Neural cell (in vitro differentiated cells): ENCODE measurements around the gene NRCAM. TPM values are rescaled to one million over a fixed set of nuclear protein-coding genes. Genes with fewer than 3 reads are reported as not detected.
"Not testable (repeated sequence)": the region's sequence is repeated elsewhere in the genome, so short reads cannot be mapped to it uniquely, and the experiment has no call there.

Experiments used
- H2AFZ ChIP-seq: fragments of 200-600, 300-800 bp; sonication (generic), shearing (Covaris generic); 2 replicates; pipeline ENCODE4 v1.6.0; 2014; ENCODE audit warnings: low read depth, mild to moderate bottlenecking, antibody characterized with exemption, low read length, moderate library complexity
- H3F3A ChIP-seq: fragments of 200-600 bp; shearing (Covaris generic); 2 replicates; pipeline ENCODE4 v1.6.1; 2016; ENCODE audit warnings: mild to moderate bottlenecking, moderate library complexity, mixed read lengths, antibody characterized with exemption, low read length; ENCODE audit not compliant: insufficient read depth, poor library complexity, severe bottlenecking
- H3K27ac ChIP-seq: fragments of 200-600, 300-800 bp; sonication (generic), shearing (Covaris generic); 2 replicates; pipeline ENCODE4 v1.5.1; 2014; ENCODE audit warnings: mild to moderate bottlenecking, low read length, moderate library complexity
- H3K27me3 ChIP-seq: fragments of 300-800, 200-600 bp; sonication (generic), shearing (Covaris generic); 2 replicates; pipeline ENCODE4 v1.6.0; 2014; ENCODE audit warnings: mild to moderate bottlenecking, low read depth, low read length, moderate library complexity; ENCODE audit not compliant: insufficient read depth
- H3K36me3 ChIP-seq: fragments of 300-800, 200-600 bp; sonication (generic), shearing (Covaris generic); 2 replicates; pipeline ENCODE4 v1.5.1; 2014; ENCODE audit warnings: mild to moderate bottlenecking, antibody characterized with exemption, low read length, moderate library complexity; ENCODE audit not compliant: insufficient read depth
- H3K4me2 ChIP-seq: fragments of 300-800, 200-600 bp; sonication (generic), shearing (Covaris generic); 2 replicates; pipeline ENCODE4 v1.6.0; 2014; ENCODE audit warnings: mild to moderate bottlenecking, low read length
- H3K4me3 ChIP-seq: fragments of 300-800, 200-600 bp; sonication (generic), shearing (Covaris generic); 2 replicates; pipeline ENCODE4 v1.5.1; 2014; ENCODE audit warnings: mild to moderate bottlenecking, low read length, moderate library complexity
- H3K79me2 ChIP-seq: fragments of 200-600 bp; shearing (Covaris generic); replicated peaks from 2 replicates; pipeline ENCODE4 v1.6.0; 2014; ENCODE audit warnings: mild to moderate bottlenecking, low read length, moderate library complexity; ENCODE audit not compliant: insufficient read depth
- H3K9ac ChIP-seq: fragments of 300-800, 200-600 bp; sonication (generic), shearing (Covaris generic); 2 replicates; pipeline ENCODE4 v1.6.1; 2016; ENCODE audit warnings: mild to moderate bottlenecking, low read length, mixed read lengths
- H3K9me2 ChIP-seq: fragments of 200-600 bp; shearing (Covaris generic); 2 replicates; pipeline ENCODE4 v1.6.1; 2016; ENCODE audit warnings: mild to moderate bottlenecking, low read length, mixed read lengths; ENCODE audit not compliant: insufficient read depth
- H3K9me3 ChIP-seq: fragments of 200-600, 300-800 bp; sonication (generic), shearing (Covaris generic); 2 replicates; pipeline ENCODE4 v1.6.1; 2016; ENCODE audit warnings: mild to moderate bottlenecking, mixed run types, low read length, moderate library complexity, mixed read lengths
- H4K20me1 ChIP-seq: fragments of 200-600 bp; shearing (Covaris generic); 2 replicates; pipeline ENCODE4 v1.6.1; 2016; ENCODE audit warnings: mild to moderate bottlenecking, mixed run types; ENCODE audit not compliant: insufficient read depth
- EP300 ChIP-seq: fragments of 450-650 bp; conservative IDR thresholded peaks from 2 replicates; pipeline ENCODE4 v1.6.1; 2014; ENCODE audit warnings: antibody characterized with exemption, mild to moderate bottlenecking, moderate library complexity; ENCODE audit not compliant: poor library complexity, severe bottlenecking
- EZH2 ChIP-seq: fragments of 200-600, 300-800 bp; shearing (Covaris generic), sonication (generic); IDR thresholded peaks from 2 replicates; pipeline ENCODE4 v1.6.1; 2014; ENCODE audit warnings: antibody characterized with exemption, low read length, borderline replicate concordance, mild to moderate bottlenecking; ENCODE audit not compliant: insufficient read depth, poor library complexity, severe bottlenecking
- MXI1 ChIP-seq: fragments of 450-650 bp; conservative IDR thresholded peaks from 2 replicates; pipeline ENCODE4 v1.6.1; 2014; ENCODE audit warnings: antibody characterized with exemption, mild to moderate bottlenecking; ENCODE audit not compliant: poor library complexity, severe bottlenecking
- POLR2AphosphoS5 ChIP-seq: IDR thresholded peaks from 2 replicates; pipeline ENCODE4 v1.6.1; 2012
- RAD21 ChIP-seq: fragments of 450-650 bp; conservative IDR thresholded peaks from 2 replicates; pipeline ENCODE4 v1.6.1; 2014; ENCODE audit warnings: antibody characterized with exemption, mild to moderate bottlenecking, moderate library complexity
- REST ChIP-seq: IDR thresholded peaks from 2 replicates; pipeline ENCODE4 v1.6.1; 2012; ENCODE audit warnings: borderline replicate concordance
- SMC3 ChIP-seq: fragments of 450-650 bp; conservative IDR thresholded peaks from 2 replicates; pipeline ENCODE4 v1.6.1; 2014; ENCODE audit warnings: antibody characterized with exemption, mild to moderate bottlenecking, moderate library complexity; ENCODE audit not compliant: poor library complexity
- TAF1 ChIP-seq: IDR thresholded peaks from 2 replicates; pipeline ENCODE4 v1.6.1; 2012; ENCODE audit warnings: low read depth
- polyA plus RNA-seq: library from polyadenylated mRNA; depleted of rRNA; stranded (reverse); fragments of >200 nt; gene quantifications from 2 replicates; pipeline ENCODE4 v1.2.3, GENCODE V29; 2014
- TF ChIP-seq, protein P1 (sequence below): fragments of 450-650 bp; IDR thresholded peaks from 2 replicates; pipeline ENCODE4 v1.5.1; 2014; ENCODE audit warnings: antibody characterized with exemption, mild to moderate bottlenecking, moderate library complexity; ENCODE audit not compliant: poor library complexity, severe bottlenecking

The NRCAM gene
- polyA plus RNA-seq, 1 donor from 2014 or later = 90.9 TPM

DNA sequence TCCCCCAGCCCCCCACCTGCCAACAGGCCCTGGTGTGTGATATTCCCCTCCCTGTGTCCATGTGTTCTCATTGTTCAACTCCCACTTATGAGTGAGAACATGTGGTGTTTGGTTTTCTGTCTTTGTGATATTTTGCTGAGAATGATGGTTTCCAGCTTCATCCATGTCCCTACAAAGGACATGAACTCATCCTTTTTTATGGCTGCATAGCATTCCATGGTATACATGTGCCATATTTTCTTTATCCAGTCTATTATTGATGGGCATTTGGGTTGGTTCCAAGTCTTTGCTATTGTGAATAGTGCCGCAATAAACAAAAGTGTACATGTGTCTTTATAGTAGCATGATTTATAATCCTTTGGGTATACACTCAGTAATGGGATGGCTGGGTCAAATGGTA, 183.3 kb downstream of the NRCAM start:
- H3K79me2 ChIP-seq, H3F3A ChIP-seq, H3K4me2 ChIP-seq, H3K9ac ChIP-seq, H4K20me1 ChIP-seq, H3K27ac ChIP-seq, H3K4me3 ChIP-seq, H3K9me2 ChIP-seq, H3K27me3 ChIP-seq, H3K9me3 ChIP-seq, H3K36me3 ChIP-seq, H2AFZ ChIP-seq: not testable (repeated sequence)

GRCh38 chr7:108270385-108271015, 185.7 kb downstream of the NRCAM start:
- no peak overlapping the region for H3K9ac ChIP-seq
- no peak overlapping the region for H2AFZ ChIP-seq
- H4K20me1 ChIP-seq = no peaks in the 10 kb centered on the region
- H3K36me3 ChIP-seq = no peaks in the 10 kb centered on the region
- no peak overlapping the region for H3K4me2 ChIP-seq
- H3F3A ChIP-seq = no peaks in the 10 kb centered on the region
- no peaks in the 10 kb centered on the region for H3K27me3 ChIP-seq
- no peaks in the 10 kb centered on the region for H3K9me3 ChIP-seq
- H3K4me3 ChIP-seq = no peak overlapping the region
- TF ChIP-seq EZH2 = no peak
- TF ChIP-seq EP300 = no peak
- no peak for TF ChIP-seq RAD21
- no peak for TF ChIP-seq TAF1
- TF ChIP-seq SMC3 = no peak
- TF ChIP-seq POLR2AphosphoS5 = no peak
- no peak for TF ChIP-seq REST
- TF ChIP-seq, protein P1, sequence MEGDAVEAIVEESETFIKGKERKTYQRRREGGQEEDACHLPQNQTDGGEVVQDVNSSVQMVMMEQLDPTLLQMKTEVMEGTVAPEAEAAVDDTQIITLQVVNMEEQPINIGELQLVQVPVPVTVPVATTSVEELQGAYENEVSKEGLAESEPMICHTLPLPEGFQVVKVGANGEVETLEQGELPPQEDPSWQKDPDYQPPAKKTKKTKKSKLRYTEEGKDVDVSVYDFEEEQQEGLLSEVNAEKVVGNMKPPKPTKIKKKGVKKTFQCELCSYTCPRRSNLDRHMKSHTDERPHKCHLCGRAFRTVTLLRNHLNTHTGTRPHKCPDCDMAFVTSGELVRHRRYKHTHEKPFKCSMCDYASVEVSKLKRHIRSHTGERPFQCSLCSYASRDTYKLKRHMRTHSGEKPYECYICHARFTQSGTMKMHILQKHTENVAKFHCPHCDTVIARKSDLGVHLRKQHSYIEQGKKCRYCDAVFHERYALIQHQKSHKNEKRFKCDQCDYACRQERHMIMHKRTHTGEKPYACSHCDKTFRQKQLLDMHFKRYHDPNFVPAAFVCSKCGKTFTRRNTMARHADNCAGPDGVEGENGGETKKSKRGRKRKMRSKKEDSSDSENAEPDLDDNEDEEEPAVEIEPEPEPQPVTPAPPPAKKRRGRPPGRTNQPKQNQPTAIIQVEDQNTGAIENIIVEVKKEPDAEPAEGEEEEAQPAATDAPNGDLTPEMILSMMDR = no peak
- no peak for TF ChIP-seq MXI1
- no peaks in the 10 kb centered on the region for H3K9me2 ChIP-seq
- H3K79me2 ChIP-seq = no peaks in the 10 kb centered on the region
- no peak overlapping the region for H3K27ac ChIP-seq
